ENCODE measurements around the gene ZCWPW1. TPM values are rescaled to one million over a fixed set of nuclear protein-coding genes. Genes with fewer than 3 reads are reported as not detected.

ZCWPW1 gene
- total RNA-seq (2014; rRNA removed; shearing (Covaris generic)): 0.76 and 1.0 TPM in 2 replicates

GRCh38 chr7:100428199-100428966, at the start of gene ZCWPW1:
Gene ZCWPW1, minus strand, starts transcription at chr7:100428703. Its CDS starts 8,054 bp downstream, at chr7:100420649.
- peak; percentile 99 for DNase-seq (ENCODE audit: low spot score)

- no peak for DNase-seq (ENCODE audit: low spot score)
These were observed 49.4 kb upstream of the ZCWPW1 start for GRCh38 chr7:100477871-100478267.

- no peak for DNase-seq (ENCODE audit: low spot score)
These were observed 48.7 kb upstream of the ZCWPW1 start for GRCh38 chr7:100476903-100477870.

- no peak for DNase-seq (ENCODE audit: low spot score)
These were observed 47.7 kb upstream of the ZCWPW1 start for GRCh38 chr7:100476101-100476780.

- no peak for DNase-seq (ENCODE audit: low spot score)
These were observed 47.0 kb upstream of the ZCWPW1 start for GRCh38 chr7:100475549-100475948.

GRCh38 chr7:100472854-100473499, 44.5 kb upstream of the ZCWPW1 start:
- DNase-seq (ENCODE audit: low spot score): peak; percentile 44

- DNase-seq (ENCODE audit: low spot score): peak; percentile 64
These were observed 43.8 kb upstream of the ZCWPW1 start for GRCh38 chr7:100472121-100472851.

GRCh38 chr7:100471021-100471420, 42.5 kb upstream of the ZCWPW1 start:
- no peak for DNase-seq (ENCODE audit: low spot score)

GRCh38 chr7:100469227-100470044, 40.9 kb upstream of the ZCWPW1 start:
- DNase-seq (ENCODE audit: low spot score): peak; percentile 93

- DNase-seq (ENCODE audit: low spot score): no peak
These were observed 39.3 kb upstream of the ZCWPW1 start for GRCh38 chr7:100467638-100468373.

GRCh38 chr7:100466653-100467605, 38.4 kb upstream of the ZCWPW1 start:
- no peak for DNase-seq (ENCODE audit: low spot score)

- peak; percentile 77 for DNase-seq (ENCODE audit: low spot score)
These were observed 37.3 kb upstream of the ZCWPW1 start for GRCh38 chr7:100465702-100466311.

- DNase-seq (ENCODE audit: low spot score): no peak
These were observed 36.8 kb upstream of the ZCWPW1 start for GRCh38 chr7:100465299-100465698.

GRCh38 chr7:100464791-100465190, 36.3 kb upstream of the ZCWPW1 start:
- no peak for DNase-seq (ENCODE audit: low spot score)

GRCh38 chr7:100464210-100464660, 35.7 kb upstream of the ZCWPW1 start, which contains the start of gene SPACDR:
Gene SPACDR, minus strand, starts transcription at chr7:100464260. Its CDS starts 235 bp downstream, at chr7:100464025.
- DNase-seq (ENCODE audit: low spot score): no peak

GRCh38 chr7:100457033-100457432, 28.5 kb upstream of the ZCWPW1 start:
- DNase-seq (ENCODE audit: low spot score): no peak

GRCh38 chr7:100456562-100456961, 28.1 kb upstream of the ZCWPW1 start:
- no peak for DNase-seq (ENCODE audit: low spot score)

All from HT-29 (cell line).